Measurements from ENCODE around the gene FAM204A. TPM values are rescaled to one million over a fixed set of nuclear protein-coding genes. Genes with fewer than 3 reads are reported as not detected.

The FAM204A gene
- total RNA-seq, 1 donor from 2014 or later: 12.5 TPM

- Histone ChIP-seq H3K36me3 (no peaks in the 10 kb centered on the region), H3K27ac (no peak overlapping the region), H3K27me3 (no peaks in the 10 kb centered on the region), H3K4me3 (no peak overlapping the region), H3K9me3 (no peaks in the 10 kb centered on the region), H3K4me1 (no peaks in the 10 kb centered on the region)
- intact Hi-C loops (cut with DNase I): no loop called here
- TF ChIP-seq CTCF (IDR thresholded peaks at IDR 0.05): no peak
- DNase-seq (ENCODE audit: low spot score in 2 of 2): no peak
Observed at GRCh38 chr10:118256209-118256608, 85.9 kb downstream of the FAM204A start.

- H3K27ac ChIP-seq: no peak overlapping the region
- no peaks in the 10 kb centered on the region for H3K27me3 ChIP-seq
- no peak for DNase-seq (ENCODE audit: low spot score in 2 of 2)
- no peaks in the 10 kb centered on the region for H3K4me1 ChIP-seq
- intact Hi-C loops (cut with DNase I): no loop called here
- no peak overlapping the region for H3K4me3 ChIP-seq
- no peaks in the 10 kb centered on the region for H3K36me3 ChIP-seq
- no peaks in the 10 kb centered on the region for H3K9me3 ChIP-seq
- no peak for TF ChIP-seq CTCF (IDR thresholded peaks at IDR 0.05)
Observed at GRCh38 chr10:118255355-118255754, 86.8 kb downstream of the FAM204A start.

- H3K27ac ChIP-seq: no peak overlapping the region
- H3K27me3 ChIP-seq: no peaks in the 10 kb centered on the region
- H3K9me3 ChIP-seq: no peaks in the 10 kb centered on the region
- TF ChIP-seq CTCF (IDR thresholded peaks at IDR 0.05): no peak
- no peaks in the 10 kb centered on the region for H3K36me3 ChIP-seq
- DNase-seq (ENCODE audit: low spot score in 2 of 2): no peak
- no peak overlapping the region for H3K4me3 ChIP-seq
- intact Hi-C loops (cut with DNase I): no loop called here
- H3K4me1 ChIP-seq: no peaks in the 10 kb centered on the region
Observed at GRCh38 chr10:118254654-118255053, 87.5 kb downstream of the FAM204A start.

GRCh38 chr10:118253397-118253796, 88.7 kb downstream of the FAM204A start:
- Histone ChIP-seq H3K9me3 (no peaks in the 10 kb centered on the region), H3K4me1 (no peaks in the 10 kb centered on the region), H3K27me3 (no peaks in the 10 kb centered on the region), H3K27ac (no peak overlapping the region), H3K4me3 (no peak overlapping the region), H3K36me3 (no peaks in the 10 kb centered on the region)
- intact Hi-C loops (cut with DNase I): no loop called here
- TF ChIP-seq CTCF (IDR thresholded peaks at IDR 0.05): no peak
- DNase-seq (ENCODE audit: low spot score in 2 of 2): no peak

GRCh38 chr10:118251791-118252190, 90.3 kb downstream of the FAM204A start:
- DNase-seq (ENCODE audit: low spot score in 2 of 2): no peak
- TF ChIP-seq CTCF (IDR thresholded peaks at IDR 0.05): no peak
- Histone ChIP-seq H3K4me1 (no peaks in the 10 kb centered on the region), H3K9me3 (no peaks in the 10 kb centered on the region), H3K36me3 (no peaks in the 10 kb centered on the region), H3K4me3 (no peak overlapping the region), H3K27ac (no peak overlapping the region), H3K27me3 (peaks cover under 1% of the 10 kb centered on the region)
- intact Hi-C loops (cut with DNase I): no loop called here

- H3K27me3 ChIP-seq: peaks cover 4% of the 10 kb centered on the region
- TF ChIP-seq CTCF (IDR thresholded peaks at IDR 0.05): no peak
- H3K4me3 ChIP-seq: no peak overlapping the region
- H3K36me3 ChIP-seq: no peaks in the 10 kb centered on the region
- no peak for DNase-seq (ENCODE audit: low spot score in 2 of 2)
- H3K4me1 ChIP-seq: no peaks in the 10 kb centered on the region
- intact Hi-C loops (cut with DNase I): no loop called here
- no peaks in the 10 kb centered on the region for H3K9me3 ChIP-seq
- no peak overlapping the region for H3K27ac ChIP-seq
Observed at GRCh38 chr10:118249714-118250113, 92.4 kb downstream of the FAM204A start.

All from ascending aorta (tissue), 2 donors.